CMK (cell line): ENCODE measurements around the gene GYG1.
A peak's percentile ranks its signal among the peaks of the same experiment; 100 is the strongest.
"Not testable (repeated sequence)": the region's sequence is repeated elsewhere in the genome, so short reads cannot be mapped to it uniquely, and the experiment has no call there.

ENCODE experiments used
- DNase-seq: peaks from one replicate; pipeline ENCODE4 v3.0.0-alpha.2; 2010; ENCODE audit warnings: low read depth

GYG1 gene

GRCh38 chr3:148991219-148992026 is at the start of gene GYG1:
GYG1 (plus strand) TSS chr3:148991540; CDS start chr3:148991641, 101 bp downstream.
- DNase-seq: peak; percentile 32

- peak; percentile 26 for DNase-seq
These were observed 47.7 kb upstream of the GYG1 start for GRCh38 chr3:148943506-148944205.

DNA sequence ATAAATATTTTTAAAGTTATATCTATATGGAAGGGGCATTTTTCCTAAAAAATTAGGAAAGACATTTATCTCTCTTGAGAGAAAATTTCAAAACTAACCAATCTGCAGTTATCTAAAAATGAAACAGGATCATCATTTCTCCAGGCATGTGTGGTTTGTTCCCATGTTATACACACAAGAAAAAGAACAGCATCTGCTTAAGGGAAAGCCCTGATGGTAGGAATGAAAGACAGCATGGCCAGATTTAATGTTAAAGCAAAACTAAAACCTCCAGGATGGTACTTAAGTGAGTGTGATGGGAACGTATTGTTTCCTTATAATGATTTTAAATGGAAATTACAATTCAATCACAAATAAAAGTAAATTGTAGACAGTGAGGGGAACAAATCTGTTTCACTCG is 46.2 kb upstream of the GYG1 start:
- no peak for DNase-seq

DNA sequence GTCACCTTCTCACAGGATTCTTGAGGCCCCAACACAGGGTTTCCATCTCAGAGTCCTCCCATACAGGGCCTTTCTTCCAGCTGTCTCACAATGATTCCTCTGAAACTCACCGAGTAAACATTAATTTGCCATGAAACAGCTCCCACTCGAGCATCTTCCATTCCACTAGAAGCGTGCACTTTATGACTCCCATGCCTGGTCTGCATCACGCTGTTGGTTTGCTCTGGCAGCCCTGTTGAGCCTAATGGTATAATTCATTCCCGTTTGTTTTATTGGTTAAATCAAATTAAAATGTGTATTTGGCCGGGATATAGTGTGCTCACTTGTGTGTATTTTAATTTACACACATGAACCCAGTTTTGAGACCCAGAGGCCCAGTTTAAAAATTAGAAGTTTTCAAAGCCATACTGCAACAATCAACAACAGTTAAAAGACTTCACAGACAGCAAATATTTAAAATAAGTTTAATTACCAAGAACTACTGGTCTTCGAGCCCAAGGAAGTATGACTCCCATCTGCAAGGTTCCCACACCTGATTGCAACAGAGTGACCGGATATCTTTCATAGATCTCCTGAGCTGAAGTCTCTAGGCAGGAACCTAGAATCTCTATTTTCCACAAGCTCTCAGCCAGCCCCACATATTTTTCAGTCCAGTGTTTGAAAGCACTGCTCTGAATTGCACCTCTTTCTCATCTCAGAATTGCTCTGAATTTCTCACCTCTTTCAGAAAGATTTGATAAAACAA is 42.3 kb upstream of the GYG1 start:
- DNase-seq: no peak

GRCh38 chr3:148950806-148951205 is 40.5 kb upstream of the GYG1 start:
- no peak for DNase-seq

DNA sequence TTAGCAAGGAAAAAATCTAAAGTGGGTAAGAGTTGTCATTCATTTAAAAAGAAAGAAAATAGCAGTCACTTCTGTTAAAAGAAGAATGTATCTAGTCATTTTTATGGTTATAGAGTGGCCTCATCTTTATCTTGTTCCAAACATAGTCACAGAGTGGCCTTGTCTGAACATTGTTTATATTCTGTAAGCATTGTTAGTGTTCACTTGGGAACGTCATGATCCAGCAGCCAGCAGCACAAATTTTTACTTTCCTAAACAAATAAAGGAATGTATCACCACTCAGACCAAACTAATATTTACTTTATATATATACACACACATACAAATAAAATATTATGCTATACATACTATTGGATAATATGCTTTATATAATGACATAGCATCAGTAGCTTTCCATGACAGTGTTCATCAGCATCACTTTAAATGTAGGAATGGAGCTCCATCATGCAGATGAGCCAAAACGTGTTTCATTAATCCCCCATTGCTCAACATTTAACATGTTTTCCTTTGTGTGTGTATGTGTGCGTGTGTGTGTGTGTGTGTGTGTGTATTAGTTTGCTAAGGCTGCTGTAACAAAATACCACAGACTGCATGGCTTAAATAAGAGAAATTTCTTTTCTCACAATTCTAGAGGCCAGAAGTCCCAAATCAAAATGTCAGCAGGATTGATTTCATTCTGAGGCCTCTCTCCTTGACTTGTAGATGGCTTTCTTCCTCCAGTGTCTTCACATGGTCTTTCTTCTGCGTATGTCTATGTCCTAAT is 39.6 kb upstream of the GYG1 start:
- no peak for DNase-seq

DNA sequence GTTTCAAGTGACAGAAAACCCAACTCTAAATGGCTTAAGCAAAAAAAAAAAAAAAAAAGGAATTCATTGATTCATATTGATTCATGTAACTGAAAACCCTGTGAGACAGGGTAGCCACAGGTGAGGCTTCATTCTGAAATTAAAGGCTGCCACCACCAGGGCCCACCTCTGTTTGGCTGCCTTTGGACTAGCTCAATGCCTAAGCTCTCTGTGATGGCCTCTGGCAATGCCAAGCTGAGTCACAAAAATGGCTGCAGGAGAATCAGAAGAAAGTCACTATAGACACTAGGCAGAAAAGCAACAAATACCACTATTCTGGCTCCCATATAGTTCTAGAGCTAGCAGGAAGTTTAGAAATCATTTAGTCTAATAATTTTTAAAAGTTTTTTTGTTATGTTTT is 38.2 kb upstream of the GYG1 start:
- no peak for DNase-seq

GRCh38 chr3:148954981-148955380 is 36.4 kb upstream of the GYG1 start:
- DNase-seq: no peak

- no peak for DNase-seq
These were observed 35.6 kb upstream of the GYG1 start for GRCh38 chr3:148955544-148956346.

DNA sequence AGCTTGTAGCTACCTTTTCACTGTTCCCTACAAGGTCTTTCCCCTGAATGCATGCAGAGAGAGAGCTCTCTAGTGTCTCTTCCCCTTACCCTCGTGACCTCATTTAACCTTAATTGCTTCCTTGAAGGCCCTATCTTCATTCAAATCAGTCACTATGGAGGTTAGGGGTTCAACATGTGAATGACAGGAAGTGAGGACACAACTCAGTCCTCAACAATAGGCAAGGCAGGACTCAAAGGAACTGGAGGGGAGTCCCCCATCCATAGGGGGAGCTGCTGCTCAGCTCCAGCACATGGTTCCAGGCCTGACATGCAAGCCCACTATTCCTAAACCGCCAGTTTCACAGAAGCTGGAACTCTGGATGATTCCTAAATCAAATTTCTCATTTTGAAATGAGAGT is 33.8 kb upstream of the GYG1 start:
- peak; percentile 31 for DNase-seq

- DNase-seq: no peak
These were observed 32.6 kb upstream of the GYG1 start for GRCh38 chr3:148958696-148959095.

GRCh38 chr3:148962513-148962912 is 28.8 kb upstream of the GYG1 start:
- DNase-seq: no peak

GRCh38 chr3:148964809-148965208 is 26.5 kb upstream of the GYG1 start:
- DNase-seq: no peak

- no peak for DNase-seq
These were observed 23.0 kb upstream of the GYG1 start for GRCh38 chr3:148968321-148968720.

- DNase-seq: no peak
These were observed 21.1 kb upstream of the GYG1 start for GRCh38 chr3:148970271-148970670.

DNA sequence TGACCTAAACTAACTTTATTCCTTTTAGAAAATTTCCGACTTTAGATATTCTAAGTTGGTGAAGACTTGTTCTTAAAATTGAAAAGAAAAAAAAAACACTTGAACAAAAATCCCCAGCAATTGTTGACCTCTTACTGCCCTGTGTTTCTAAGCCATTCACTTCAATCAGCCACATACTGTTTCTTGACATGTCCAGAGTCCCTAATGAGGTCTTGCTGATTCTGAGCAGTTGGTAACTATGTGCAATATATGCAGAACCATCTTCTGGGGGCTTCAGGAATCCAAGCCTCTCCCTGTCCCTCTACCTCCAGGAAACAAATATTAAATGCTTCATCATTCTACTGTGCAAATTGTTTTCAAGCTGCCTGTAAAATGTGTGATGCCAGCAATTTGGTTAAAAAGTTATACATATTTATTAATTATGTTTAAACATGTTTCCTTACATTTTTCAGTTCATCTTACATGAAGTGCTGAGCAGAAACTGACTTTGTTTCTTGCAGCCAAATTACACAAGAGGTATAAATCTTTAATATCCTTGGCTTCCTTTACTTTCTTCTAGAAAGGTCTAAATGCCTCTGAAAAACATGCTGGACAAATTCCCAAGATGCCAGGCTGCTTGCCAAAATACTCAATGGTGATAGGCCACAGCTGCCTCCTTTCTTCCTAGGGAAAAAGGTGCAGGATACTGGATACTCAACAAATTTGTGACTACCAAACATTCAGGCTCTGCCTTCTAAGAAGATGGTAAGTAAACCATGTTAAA is 19.8 kb upstream of the GYG1 start:
- DNase-seq: no peak

DNA sequence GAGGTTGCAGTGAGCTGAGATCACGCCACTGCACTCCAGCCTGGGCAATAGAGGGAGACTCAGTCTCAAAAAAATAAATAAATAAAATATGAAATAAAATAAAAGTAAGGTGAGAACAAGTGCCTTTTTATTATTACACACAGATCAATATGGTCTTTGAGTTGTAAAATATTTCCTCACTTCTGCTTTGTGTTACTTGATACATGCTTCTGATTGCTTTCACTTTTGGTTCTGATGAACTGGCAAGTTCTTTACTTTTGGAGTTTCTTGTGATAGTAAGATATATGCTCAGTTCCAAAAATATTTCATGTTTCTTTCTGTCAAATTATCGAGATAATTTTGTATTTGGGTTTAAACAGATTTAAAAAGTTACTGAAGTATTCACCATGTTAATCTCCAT is 16.6 kb upstream of the GYG1 start:
- DNase-seq: no peak

DNA sequence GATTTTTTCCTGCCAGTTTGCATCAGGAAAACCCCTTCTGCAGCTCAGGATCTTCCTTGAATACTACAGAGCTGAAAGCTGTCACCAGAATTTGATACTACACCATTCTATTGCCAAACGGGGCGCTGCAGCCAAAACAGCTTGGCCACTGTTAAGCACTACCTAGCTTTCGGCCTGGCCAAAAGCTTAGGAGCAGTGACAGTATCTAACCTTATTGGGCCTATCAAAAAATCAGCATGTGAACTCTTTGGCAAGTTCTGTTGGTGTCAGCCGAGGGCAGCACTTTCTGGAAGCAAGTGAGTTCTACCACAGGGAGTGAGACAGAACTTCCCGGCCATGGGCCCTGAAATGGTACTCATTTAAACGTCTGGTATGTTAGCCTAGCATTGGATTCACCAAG is 16.1 kb upstream of the GYG1 start:
- DNase-seq: no peak

DNA sequence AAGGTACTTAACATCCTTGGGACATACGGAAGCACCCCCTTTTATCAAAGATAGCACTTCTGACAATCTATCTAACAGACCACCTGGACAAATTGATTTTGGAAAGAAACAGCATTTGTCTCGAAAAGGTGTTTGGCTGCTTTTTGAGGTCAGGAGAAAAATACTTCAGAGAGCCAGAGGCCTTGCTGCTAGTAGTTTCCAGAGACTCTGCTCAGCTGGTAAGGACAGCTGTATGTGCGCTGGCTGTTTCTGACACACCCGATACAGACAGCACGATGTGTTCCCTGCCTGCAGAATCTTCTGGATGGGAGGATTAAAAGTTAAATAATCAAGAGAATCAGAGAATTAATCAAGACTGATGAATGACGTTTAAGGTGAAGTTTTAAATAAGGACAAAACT is 15.6 kb upstream of the GYG1 start:
- DNase-seq: no peak

DNA sequence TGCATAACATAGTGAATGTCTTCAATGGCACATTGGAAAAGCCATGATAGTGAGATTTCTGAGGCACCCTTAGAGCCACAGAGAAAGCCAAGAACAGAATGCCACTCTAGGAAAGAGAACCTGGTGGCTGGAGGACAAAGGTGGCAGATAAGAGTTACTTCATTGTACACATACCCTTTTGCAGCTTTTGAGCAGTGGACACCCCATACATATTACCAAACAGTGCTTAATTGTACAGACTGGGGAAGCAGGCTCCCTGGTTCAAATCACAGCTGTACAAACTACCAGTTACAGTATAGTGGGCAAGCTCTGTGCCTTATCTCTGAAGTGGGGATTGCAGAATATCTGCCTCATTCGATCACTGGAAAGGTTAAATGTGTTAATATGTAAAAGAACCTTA is 10.1 kb upstream of the GYG1 start:
- DNase-seq: no peak

DNA sequence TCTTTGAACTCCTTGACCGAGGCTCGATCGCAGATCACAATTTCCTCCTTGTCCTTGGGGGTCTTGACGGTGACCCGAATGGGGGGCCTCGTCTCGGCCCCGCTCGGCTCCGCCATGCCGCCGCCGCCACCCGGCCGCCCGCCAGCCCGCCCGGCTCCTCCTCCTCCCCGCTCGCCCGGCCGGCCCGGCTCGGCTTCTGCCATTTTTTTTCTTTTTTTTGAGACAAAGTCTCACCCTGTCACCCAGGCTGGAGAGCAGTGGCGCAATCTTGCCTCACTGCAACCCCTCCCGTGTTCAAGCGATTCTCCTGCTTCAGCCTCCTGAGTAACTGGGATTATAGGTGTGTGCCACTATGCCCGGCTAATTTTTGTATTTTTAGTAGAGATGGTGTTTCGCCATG is 3.8 kb upstream of the GYG1 start:
- DNase-seq: not testable (repeated sequence)
